PC-3 (cell line): ENCODE measurements around the gene PEX10.

Experiments used
- EZH2phosphoT487 ChIP-seq: fragments of 300-600 bp; sonication (generic); IDR thresholded peaks from 2 replicates; pipeline ENCODE4 v1.6.1; 2018; ENCODE audit warnings: mild to moderate bottlenecking, antibody characterized with exemption, low read length, borderline replicate concordance
- TF ChIP-seq, protein P1 (sequence below): fragments of 300-600 bp; sonication (generic); conservative IDR thresholded peaks from 2 replicates; pipeline ENCODE4 v1.5.1; 2017; ENCODE audit warnings: antibody characterized with exemption, low read depth, mild to moderate bottlenecking, low read length

DNA sequence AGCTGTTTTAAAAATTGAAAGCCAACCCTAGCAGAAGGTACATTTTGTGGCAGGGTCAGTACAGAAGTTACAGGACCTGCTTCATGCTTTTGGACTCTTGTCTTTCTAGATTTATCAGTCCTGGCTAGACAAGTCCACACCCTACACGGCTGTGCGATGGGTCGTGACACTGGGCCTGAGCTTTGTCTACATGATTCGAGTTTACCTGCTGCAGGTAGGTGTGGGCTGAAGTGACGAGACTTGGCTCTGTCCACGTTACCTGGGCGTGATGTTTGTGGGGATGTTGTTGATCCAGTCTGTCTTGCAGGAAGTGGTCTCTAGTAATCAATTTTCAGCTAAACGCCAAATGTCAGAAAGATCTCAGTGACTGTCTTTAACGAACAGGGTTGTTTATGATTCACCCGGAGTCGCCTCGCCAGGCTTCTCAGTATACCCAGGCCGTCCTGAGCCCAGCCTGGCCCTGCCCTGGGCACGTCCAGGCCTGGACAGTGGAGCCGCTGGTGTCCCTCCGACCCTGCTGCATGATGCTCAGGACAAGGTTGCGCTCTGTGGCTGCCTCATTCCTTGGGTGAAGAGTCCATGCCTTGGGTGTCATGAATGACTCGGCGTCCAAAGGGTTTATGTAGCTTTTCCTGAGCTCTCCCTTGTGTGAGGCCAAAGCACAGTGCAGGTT is 15.2 kb downstream of the PEX10 start:
- TF ChIP-seq, protein P1, sequence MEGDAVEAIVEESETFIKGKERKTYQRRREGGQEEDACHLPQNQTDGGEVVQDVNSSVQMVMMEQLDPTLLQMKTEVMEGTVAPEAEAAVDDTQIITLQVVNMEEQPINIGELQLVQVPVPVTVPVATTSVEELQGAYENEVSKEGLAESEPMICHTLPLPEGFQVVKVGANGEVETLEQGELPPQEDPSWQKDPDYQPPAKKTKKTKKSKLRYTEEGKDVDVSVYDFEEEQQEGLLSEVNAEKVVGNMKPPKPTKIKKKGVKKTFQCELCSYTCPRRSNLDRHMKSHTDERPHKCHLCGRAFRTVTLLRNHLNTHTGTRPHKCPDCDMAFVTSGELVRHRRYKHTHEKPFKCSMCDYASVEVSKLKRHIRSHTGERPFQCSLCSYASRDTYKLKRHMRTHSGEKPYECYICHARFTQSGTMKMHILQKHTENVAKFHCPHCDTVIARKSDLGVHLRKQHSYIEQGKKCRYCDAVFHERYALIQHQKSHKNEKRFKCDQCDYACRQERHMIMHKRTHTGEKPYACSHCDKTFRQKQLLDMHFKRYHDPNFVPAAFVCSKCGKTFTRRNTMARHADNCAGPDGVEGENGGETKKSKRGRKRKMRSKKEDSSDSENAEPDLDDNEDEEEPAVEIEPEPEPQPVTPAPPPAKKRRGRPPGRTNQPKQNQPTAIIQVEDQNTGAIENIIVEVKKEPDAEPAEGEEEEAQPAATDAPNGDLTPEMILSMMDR: no peak
- TF ChIP-seq EZH2phosphoT487: no peak
